Breast epithelium (tissue), 3 donors: ENCODE measurements around the gene CEP97.

Experiments used
- POLR2A ChIP-seq: fragments of 450-650 bp; IDR thresholded peaks from one replicate; pipeline ENCODE4 v1.6.1; 2016; ENCODE audit warnings: antibody characterized with exemption, mild to moderate bottlenecking, moderate library complexity
- POLR2AphosphoS5 ChIP-seq, 3 donors: sonication (generic); formaldehyde crosslinking; IDR thresholded peaks; one replicate each; pipeline ENCODE4 v1.6.1; 2017; ENCODE audit warnings: antibody characterized with exemption in 3 of 3
- TF ChIP-seq, protein P1 (sequence below), 3 donors: fragments of 450-650 bp; IDR thresholded peaks; one replicate each; pipeline ENCODE4 v1.5.1; 2016 to 2017; ENCODE audit warnings: antibody characterized with exemption in 3 of 3, mild to moderate bottlenecking in 3 of 3, moderate library complexity in 3 of 3

DNA sequence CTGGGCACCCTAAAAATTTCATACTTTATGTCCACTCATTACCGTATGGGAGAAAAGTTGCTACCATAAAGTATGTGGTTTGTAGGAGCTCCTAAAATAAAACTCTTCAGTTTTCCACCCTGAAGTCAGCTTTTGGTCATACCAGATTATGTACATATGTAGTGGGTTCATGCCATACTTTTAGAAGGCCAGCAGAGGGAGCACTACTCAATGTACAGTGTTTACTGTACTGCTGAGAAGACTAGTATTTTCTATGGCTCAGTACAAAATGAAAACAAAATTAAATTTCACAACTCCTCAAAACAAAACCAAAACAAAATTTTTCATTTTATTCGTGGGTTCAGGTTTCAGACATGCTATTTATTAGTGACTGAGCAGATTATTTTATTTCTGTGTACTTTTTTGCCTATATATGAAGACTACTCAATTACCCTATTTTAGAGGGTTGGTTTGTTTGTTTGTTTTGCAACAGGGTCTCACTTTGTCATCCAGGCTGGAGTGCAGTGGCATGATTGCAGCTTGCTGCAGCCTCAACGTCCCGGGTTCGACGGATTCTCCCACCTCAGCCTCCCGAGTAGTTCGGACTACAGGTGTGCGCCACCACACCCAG lies 78.9 kb downstream of the CEP97 start:
- TF ChIP-seq, protein P1, sequence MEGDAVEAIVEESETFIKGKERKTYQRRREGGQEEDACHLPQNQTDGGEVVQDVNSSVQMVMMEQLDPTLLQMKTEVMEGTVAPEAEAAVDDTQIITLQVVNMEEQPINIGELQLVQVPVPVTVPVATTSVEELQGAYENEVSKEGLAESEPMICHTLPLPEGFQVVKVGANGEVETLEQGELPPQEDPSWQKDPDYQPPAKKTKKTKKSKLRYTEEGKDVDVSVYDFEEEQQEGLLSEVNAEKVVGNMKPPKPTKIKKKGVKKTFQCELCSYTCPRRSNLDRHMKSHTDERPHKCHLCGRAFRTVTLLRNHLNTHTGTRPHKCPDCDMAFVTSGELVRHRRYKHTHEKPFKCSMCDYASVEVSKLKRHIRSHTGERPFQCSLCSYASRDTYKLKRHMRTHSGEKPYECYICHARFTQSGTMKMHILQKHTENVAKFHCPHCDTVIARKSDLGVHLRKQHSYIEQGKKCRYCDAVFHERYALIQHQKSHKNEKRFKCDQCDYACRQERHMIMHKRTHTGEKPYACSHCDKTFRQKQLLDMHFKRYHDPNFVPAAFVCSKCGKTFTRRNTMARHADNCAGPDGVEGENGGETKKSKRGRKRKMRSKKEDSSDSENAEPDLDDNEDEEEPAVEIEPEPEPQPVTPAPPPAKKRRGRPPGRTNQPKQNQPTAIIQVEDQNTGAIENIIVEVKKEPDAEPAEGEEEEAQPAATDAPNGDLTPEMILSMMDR (IDR thresholded peaks at IDR 0.05), result peak; percentile 51 to 77 (median 76)
- no peak for TF ChIP-seq POLR2A
- TF ChIP-seq POLR2AphosphoS5 (IDR thresholded peaks at IDR 0.05), result no peak
